ENCODE results near the gene ACBD6.

Gene ACBD6

GRCh38 chr1:180272395-180272794, 230.0 kb downstream of the ACBD6 start:
- no peak overlapping the region for H3K4me3 ChIP-seq (ENCODE audit: low read depth, low read length)
- no peak for TF ChIP-seq CTCF (IDR thresholded peaks at IDR 0.05; ENCODE audit: borderline replicate concordance, insufficient read depth, low read depth, low read length)

DNA sequence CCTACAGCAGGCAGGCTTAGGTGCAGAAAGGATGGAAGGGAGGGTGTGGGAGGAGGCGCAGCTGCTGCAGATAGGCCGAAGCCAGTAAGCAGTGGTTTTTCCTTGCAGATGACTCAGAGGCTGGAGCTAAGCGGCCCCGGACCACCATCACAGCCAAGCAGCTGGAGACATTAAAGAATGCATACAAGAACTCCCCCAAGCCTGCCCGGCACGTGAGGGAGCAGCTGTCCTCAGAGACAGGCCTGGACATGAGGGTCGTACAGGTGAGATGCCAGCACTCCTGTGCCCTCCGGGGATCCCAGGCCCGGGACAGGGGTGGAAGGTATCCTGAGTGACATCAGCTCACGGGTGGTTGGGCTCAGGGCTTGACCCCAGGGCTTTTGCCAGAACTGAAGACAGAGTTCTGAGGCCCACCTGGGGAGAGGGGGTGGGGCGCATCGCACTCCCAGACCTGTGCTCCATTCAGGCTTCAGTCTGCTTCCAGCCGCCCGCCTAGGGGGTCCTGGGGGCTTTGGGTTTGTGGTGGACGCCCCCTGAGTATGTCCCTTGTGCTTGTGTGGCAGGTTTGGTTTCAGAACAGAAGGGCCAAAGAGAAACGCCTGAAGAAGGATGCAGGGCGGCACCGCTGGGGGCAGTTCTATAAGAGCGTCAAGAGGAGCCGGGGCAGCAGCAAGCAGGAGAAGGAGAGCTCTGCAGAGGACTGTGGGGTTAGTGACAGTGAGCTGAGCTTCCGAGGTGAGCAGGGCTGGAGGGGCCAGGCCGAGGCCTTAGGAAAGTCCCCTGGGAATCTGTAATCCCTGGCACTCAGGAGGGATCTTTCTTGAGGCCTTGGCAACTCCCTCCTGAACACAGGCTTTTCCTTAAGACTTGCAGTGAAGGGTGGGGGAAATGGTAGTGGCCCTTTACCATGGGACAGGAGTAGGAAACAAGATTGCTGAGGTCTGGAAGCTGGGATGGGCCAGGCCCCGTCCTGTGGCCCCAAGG, 230.8 kb downstream of the ACBD6 start:
- no peak for TF ChIP-seq CTCF (IDR thresholded peaks at IDR 0.05; ENCODE audit: borderline replicate concordance, insufficient read depth, low read depth, low read length)
- no peak overlapping the region for H3K4me3 ChIP-seq (ENCODE audit: low read depth, low read length)

- no peak for TF ChIP-seq CTCF (IDR thresholded peaks at IDR 0.05; ENCODE audit: borderline replicate concordance, insufficient read depth, low read depth, low read length)
- no peak overlapping the region for H3K4me3 ChIP-seq (ENCODE audit: low read depth, low read length)
Measured at GRCh38 chr1:180270530-180271271, 231.7 kb downstream of the ACBD6 start.

DNA sequence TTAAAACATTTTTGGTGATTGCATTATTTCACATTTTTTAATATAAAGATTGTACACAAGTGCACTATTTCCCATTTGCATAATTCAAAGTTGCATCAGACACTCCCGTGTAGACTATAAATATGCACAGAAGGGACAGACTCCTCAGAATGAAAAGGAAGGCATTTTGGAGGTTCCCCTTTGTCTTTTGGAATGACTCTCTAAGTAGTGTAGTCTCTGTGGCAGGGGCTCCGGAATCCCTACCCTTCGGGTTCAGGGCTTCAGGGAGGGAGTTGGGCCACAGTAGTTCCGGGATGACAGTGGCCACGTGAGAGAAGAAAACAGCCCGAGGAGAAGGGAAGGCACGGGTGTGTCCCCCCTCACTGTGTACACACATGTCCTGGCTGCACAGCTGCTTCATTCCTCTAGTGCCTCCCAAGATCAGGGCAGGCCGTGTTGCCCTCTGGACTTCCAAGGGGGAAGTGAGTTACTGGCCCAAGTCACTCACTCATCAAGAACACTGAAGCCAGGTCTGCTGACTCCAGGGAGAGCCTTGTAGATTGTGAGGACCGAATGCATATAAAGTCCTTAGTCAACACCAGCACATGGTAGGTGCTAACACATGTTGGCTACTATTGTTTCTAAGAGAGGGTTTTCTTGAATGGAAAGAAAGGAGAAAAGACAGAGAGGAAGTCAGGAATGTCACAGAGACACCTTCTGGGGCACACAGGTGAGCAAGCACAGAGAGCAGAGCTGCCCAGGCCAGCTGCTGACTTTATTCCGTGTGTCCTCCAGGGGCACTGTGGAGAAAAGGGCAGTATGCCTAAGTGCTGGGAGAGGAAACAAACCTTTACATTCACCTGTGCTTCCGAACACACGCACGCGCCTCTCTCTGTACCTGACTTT, 232.5 kb downstream of the ACBD6 start:
- no peak for TF ChIP-seq CTCF (IDR thresholded peaks at IDR 0.05; ENCODE audit: borderline replicate concordance, insufficient read depth, low read depth, low read length)
- no peak overlapping the region for H3K4me3 ChIP-seq (ENCODE audit: low read depth, low read length)

- TF ChIP-seq CTCF (IDR thresholded peaks at IDR 0.05; ENCODE audit: borderline replicate concordance, insufficient read depth, low read depth, low read length) = no peak
- no peak overlapping the region for H3K4me3 ChIP-seq (ENCODE audit: low read depth, low read length)
Measured at GRCh38 chr1:180268556-180269075, 233.8 kb downstream of the ACBD6 start.

DNA sequence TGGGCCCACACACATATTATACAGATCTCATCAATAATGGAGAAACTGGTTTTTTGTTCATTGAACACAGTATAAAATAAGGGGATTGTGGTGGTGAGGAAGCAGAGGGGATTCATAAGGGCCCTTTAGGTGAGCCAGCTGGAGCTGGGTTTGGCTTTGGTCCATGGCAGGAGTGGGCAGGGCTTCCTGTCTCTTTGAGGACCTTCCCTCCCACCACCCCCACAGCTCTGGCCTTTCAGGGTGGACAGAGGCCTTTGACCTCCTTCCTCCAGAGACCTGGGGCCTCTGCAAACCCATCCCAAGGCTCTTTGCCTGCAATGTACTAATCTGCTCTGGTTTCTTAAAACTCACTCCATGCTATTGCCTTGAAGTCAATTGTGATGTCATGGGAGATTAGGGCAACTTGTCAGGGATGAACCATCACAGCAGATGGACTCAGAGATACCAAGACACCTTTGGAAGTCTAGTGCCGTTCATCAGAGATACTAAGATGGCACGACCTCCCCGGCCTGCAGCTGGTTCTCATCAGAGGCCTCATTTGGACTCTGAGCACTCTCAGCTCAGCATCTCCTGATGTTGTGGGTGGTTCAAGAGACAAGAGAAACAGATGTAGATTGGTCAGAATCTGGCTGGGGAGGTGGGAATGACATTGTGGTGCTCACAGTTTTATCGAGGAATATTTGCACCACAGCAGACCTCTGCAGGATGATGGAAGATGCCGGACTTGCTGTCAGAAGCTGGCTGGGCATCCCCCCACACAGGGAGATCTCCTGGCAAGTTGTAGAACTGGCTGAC, 234.4 kb downstream of the ACBD6 start:
- no peak for TF ChIP-seq CTCF (IDR thresholded peaks at IDR 0.05; ENCODE audit: borderline replicate concordance, insufficient read depth, low read depth, low read length)
- no peak overlapping the region for H3K4me3 ChIP-seq (ENCODE audit: low read depth, low read length)
